HCT116 (cell line): ENCODE results near the gene STK36. TPM values are rescaled to one million over a fixed set of nuclear protein-coding genes. Genes with fewer than 3 reads are reported as not detected.

ENCODE experiments used
- ATAC-seq: fragments of 200-7000 bp; cut with Tn5 transposase; 2 replicates; pipeline ENCODE4 v1.9.1; 2020; ENCODE audit warnings: mild to moderate bottlenecking, moderate library complexity
- BruUV-seq: library from RNA; stranded (reverse); fragments of 400-500 nt; replicated peaks from 2 replicates; lab custom pipeline; 2021; lab: Mats Ljungman, UMichigan
- CTCF ChIA-PET: fragments of 300-600 bp; sonication (Branson Sonifier 250); formaldehyde crosslinking; loops from one replicate; lab custom pipeline; 2021; ENCODE audit warnings: antibody characterized with exemption; lab: Charles Lee
- POLR2A ChIA-PET: fragments of 300-600, 350-600 bp; sonication (Branson Sonifier 250); formaldehyde crosslinking; loops from one replicate; lab custom pipeline; 2021; ENCODE audit warnings: antibody characterized with exemption; lab: Charles Lee
- RAD21 ChIA-PET, 2 experiments: fragments of 300-600 bp; sonication (Branson Sonifier 250); formaldehyde crosslinking; loops; one replicate each; lab custom pipeline; 2023; ENCODE audit warnings: low total read pairs in 2 of 2; ENCODE audit not compliant: uncharacterized antibody in 2 of 2, unreplicated experiment in 2 of 2, low non-redundant PET in 1 of 2; lab: Charles Lee
- DNase-seq: peaks from one replicate; pipeline ENCODE4 v3.0.0-alpha.2; 2010; ENCODE audit warnings: low read depth, low spot score
- H2AFZ ChIP-seq: fragments of 200-600 bp; shearing (Covaris generic), sonication (generic); 2 replicates; pipeline ENCODE4 v1.6.1; 2017; ENCODE audit warnings: low read depth, mixed run types, mixed read lengths, antibody characterized with exemption, low read length; ENCODE audit not compliant: poor library complexity, severe bottlenecking
- H3K27ac ChIP-seq: 2 replicates; pipeline ENCODE4 v1.5.1; 2012; ENCODE audit warnings: low read depth, low read length
- H3K27me3 ChIP-seq: fragments of 200-600 bp; sonication (generic); 2 replicates; pipeline ENCODE4 v1.6.1; 2016; ENCODE audit warnings: mixed run types, low read length, mixed read lengths; ENCODE audit not compliant: insufficient read depth
- H3K36me3 ChIP-seq, 2 experiments: fragments of 200-500 bp in 1 of 2; fragments of 200-600 bp in 1 of 2; sonication (Bioruptor generic) in 1 of 2; sonication (generic) in 1 of 2; 2 replicates each; pipeline versions ENCODE4 v1.5.1 to v1.6.1; 2014 to 2016; ENCODE audit warnings: low read length in 2 of 2, inconsistent platforms in 1 of 2, mixed read lengths in 1 of 2, mixed run types in 1 of 2; ENCODE audit not compliant: insufficient read depth in 2 of 2, control insufficient read depth in 1 of 2
- H3K4me1 ChIP-seq, 2 experiments: fragments of 200-600 bp in 1 of 2; sonication (generic) in 1 of 2; 2 replicates each; pipeline versions ENCODE4 v1.5.1 to v1.6.1; 2012 to 2017; ENCODE audit warnings: low read length in 2 of 2, inconsistent platforms in 1 of 2, mild to moderate bottlenecking in 1 of 2, mixed read lengths in 1 of 2, mixed run types in 1 of 2, moderate library complexity in 1 of 2; ENCODE audit not compliant: insufficient read depth in 2 of 2, control insufficient read depth in 1 of 2
- H3K4me2 ChIP-seq: fragments of 200-600 bp; sonication (generic); 2 replicates; pipeline ENCODE4 v1.6.1; 2017; ENCODE audit warnings: mixed run types, low read length, mixed read lengths
- H3K4me3 ChIP-seq, 2 experiments: fragments of 200-600 bp in 1 of 2; sonication (generic) in 1 of 2; replicated peaks in 1 of 2; 2 replicates each; pipeline ENCODE4 v1.5.1; 2011 to 2016; ENCODE audit warnings: low read length in 2 of 2, control low read depth in 1 of 2, low read depth in 1 of 2, mild to moderate bottlenecking in 1 of 2, mixed read lengths in 1 of 2, mixed run types in 1 of 2
- H3K79me2 ChIP-seq: fragments of 200-600 bp; sonication (generic); 2 replicates; pipeline ENCODE4 v1.6.1; 2017; ENCODE audit warnings: mild to moderate bottlenecking, mixed run types, low read length, moderate library complexity, mixed read lengths; ENCODE audit not compliant: insufficient read depth
- H3K9ac ChIP-seq: fragments of 200-600 bp; sonication (generic); 2 replicates; pipeline ENCODE4 v1.6.1; 2016; ENCODE audit warnings: low read length, mixed read lengths
- H3K9me2 ChIP-seq: fragments of 200-600 bp; sonication (generic), shearing (Covaris generic); 2 replicates; pipeline ENCODE4 v1.6.1; 2017; ENCODE audit warnings: mixed run types, mild to moderate bottlenecking, moderate library complexity; ENCODE audit not compliant: insufficient read depth
- H3K9me3 ChIP-seq, 2 experiments: fragments of 200-500 bp in 1 of 2; fragments of 200-600 bp in 1 of 2; sonication (Bioruptor generic) in 1 of 2; sonication (generic) in 1 of 2; 2 replicates each; pipeline ENCODE4 v1.6.1; 2014 to 2017; ENCODE audit warnings: low read length in 2 of 2, mixed read lengths in 2 of 2, inconsistent platforms in 1 of 2, low read depth in 1 of 2, mild to moderate bottlenecking in 1 of 2, mixed run types in 1 of 2, moderate library complexity in 1 of 2; ENCODE audit not compliant: control insufficient read depth in 1 of 2, insufficient read depth in 1 of 2
- H4K20me1 ChIP-seq: fragments of 200-600 bp; sonication (generic), shearing (Covaris generic); 2 replicates; pipeline ENCODE4 v1.6.1; 2017; ENCODE audit warnings: mixed run types, mild to moderate bottlenecking, moderate library complexity; ENCODE audit not compliant: insufficient read depth
- ATF3 ChIP-seq: IDR thresholded peaks from 2 replicates; pipeline ENCODE4 v1.6.1; 2012
- CBX3 ChIP-seq: IDR thresholded peaks from 2 replicates; pipeline ENCODE4 v1.6.1; 2012; ENCODE audit warnings: low read depth
- CTCF ChIP-seq, 3 experiments: fragments of 200-600 bp in 1 of 3; sonication (generic) in 1 of 3; IDR thresholded peaks in 2 of 3; conservative IDR thresholded peaks in 1 of 3; 2 replicates each; pipeline ENCODE4 v1.5.1; 2012 to 2017; ENCODE audit warnings: low read depth in 2 of 3, low read length in 2 of 3, antibody characterized with exemption in 1 of 3, borderline replicate concordance in 1 of 3, control low read depth in 1 of 3, mild to moderate bottlenecking in 1 of 3, mixed read lengths in 1 of 3, mixed run types in 1 of 3, moderate library complexity in 1 of 3; ENCODE audit not compliant: insufficient read depth in 1 of 3
- EGR1 ChIP-seq: IDR thresholded peaks from 2 replicates; pipeline ENCODE4 v1.6.1; 2012; ENCODE audit warnings: low read depth
- ELF1 ChIP-seq: IDR thresholded peaks from 2 replicates; pipeline ENCODE4 v1.6.1; 2012; ENCODE audit warnings: low read depth, borderline replicate concordance
- EZH2phosphoT487 ChIP-seq: fragments of 200-600 bp; IDR thresholded peaks from 2 replicates; pipeline ENCODE4 v1.6.1; 2018; ENCODE audit warnings: antibody characterized with exemption, borderline replicate concordance
- FOSL1 ChIP-seq: IDR thresholded peaks from 2 replicates; pipeline ENCODE4 v1.6.1; 2012; ENCODE audit warnings: low read depth
- POLR2A ChIP-seq: IDR thresholded peaks from 2 replicates; pipeline ENCODE4 v1.7.0; 2011; ENCODE audit warnings: borderline replicate concordance; ENCODE audit not compliant: insufficient read depth, insufficient read length; ENCODE audit errors: extremely low read depth
- POLR2AphosphoS5 ChIP-seq: IDR thresholded peaks from 2 replicates; pipeline ENCODE4 v1.6.1; 2011; ENCODE audit warnings: mild to moderate bottlenecking, low read depth, low read length, moderate library complexity
- SIN3A ChIP-seq: IDR thresholded peaks from 2 replicates; pipeline ENCODE4 v1.6.1; 2012; ENCODE audit warnings: low read depth
- SP1 ChIP-seq: IDR thresholded peaks from 2 replicates; pipeline ENCODE4 v1.6.1; 2012; ENCODE audit warnings: low read depth
- TCF7L2 ChIP-seq: IDR thresholded peaks from 2 replicates; pipeline ENCODE4 v1.7.0; 2011; ENCODE audit warnings: borderline replicate concordance, inconsistent platforms; ENCODE audit not compliant: insufficient read depth, insufficient read length; ENCODE audit errors: extremely low read depth
- intact Hi-C: fragments of 100-400 bp; cut with micrococcal nuclease; formaldehyde crosslinking; loops from 2 replicates; pipeline ENCODE4 v1.10.0; 2022
- total RNA-seq: library from RNA; stranded (reverse); gene quantifications from one replicate; pipeline ENCODE4 v1.2.1, GENCODE V29; 2021; ENCODE audit not compliant: unreplicated experiment

STK36 gene
- total RNA-seq, 1 experiment from 2014 or later = 45.5 TPM

- BruUV-seq = no TSS peak
- Histone ChIP-seq H4K20me1 (no peaks in the 10 kb centered on the region), H3K27ac (no peak overlapping the region), H3K9me3 (no peaks in the 10 kb centered on the region), H3K27me3 (no peaks in the 10 kb centered on the region), H3K36me3 (peaks cover 45 to 57% of the 10 kb centered on the region in 2 experiments)
- RAD21 ChIA-PET = no interaction called here
- TF ChIP-seq ATF3 (no peak), CTCF (IDR thresholded peaks at IDR 0.05 in 2 of 3, conservative IDR thresholded peaks at IDR 0.05 in 1 of 3; ENCODE audit: borderline replicate concordance in 1 of 3, insufficient read depth in 1 of 3, low read depth in 2 of 3, low read length in 2 of 3) (no peak), SP1 (no peak), FOSL1 (no peak), ELF1 (no peak), EZH2phosphoT487 (no peak), POLR2AphosphoS5 (no peak), EGR1 (no peak)
- TF ChIP-seq, all 23 proteins: peak for 0
- H2AFZ ChIP-seq = no peak overlapping the region
- no peaks in the 10 kb centered on the region for H3K4me1 ChIP-seq
- POLR2A ChIA-PET = no interaction called here
- intact Hi-C loops = no loop called here
- no peak overlapping the region for H3K9ac ChIP-seq
- H3K4me2 ChIP-seq = no peak overlapping the region
- H3K9me2 ChIP-seq = no peaks in the 10 kb centered on the region
- no peak overlapping the region for H3K4me3 ChIP-seq
- CTCF ChIA-PET = no interaction called here
- DNase-seq (no peak), ATAC-seq (no peak)
- peaks cover 15% of the 10 kb centered on the region; the same call in 1 of the 2 replicates for H3K79me2 ChIP-seq
These were observed 29.1 kb upstream of the STK36 start for GRCh38 chr2:218642786-218643185.

- ChIA-PET CTCF (no interaction called here), RAD21 (no interaction called here)
- ATAC-seq = no peak
These were observed 28.1 kb upstream of the STK36 start for GRCh38 chr2:218643751-218644310.

More at GRCh38 chr2:218643751-218644310, 28.1 kb upstream of the STK36 start:
- Histone ChIP-seq H3K27me3 (no peaks in the 10 kb centered on the region), H4K20me1 (no peaks in the 10 kb centered on the region; the same call in 1 of the 2 replicates), H3K9ac (no peak overlapping the region), H3K4me3 (no peak overlapping the region), H3K9me3 (no peaks in the 10 kb centered on the region), H2AFZ (no peak overlapping the region), H3K79me2 (peaks cover 21% of the 10 kb centered on the region; the same call in 1 of the 2 replicates), H3K4me2 (no peak overlapping the region), H3K36me3 (peaks cover 45 to 57% of the 10 kb centered on the region in 2 experiments), H3K4me1 (no peaks in the 10 kb centered on the region), H3K9me2 (no peaks in the 10 kb centered on the region), H3K27ac (no peak overlapping the region)
- DNase-seq = no peak
- POLR2A ChIA-PET = no interaction called here
- no TSS peak for BruUV-seq
- intact Hi-C loops = no loop called here
- TF ChIP-seq CBX3 = no peak
- no peak for TF ChIP-seq FOSL1
- TF ChIP-seq SP1 = no peak
- TF ChIP-seq EGR1 = no peak
- TF ChIP-seq CTCF (IDR thresholded peaks at IDR 0.05 in 2 of 3, conservative IDR thresholded peaks at IDR 0.05 in 1 of 3; ENCODE audit: borderline replicate concordance in 1 of 3, insufficient read depth in 1 of 3, low read depth in 2 of 3, low read length in 2 of 3) = no peak
- TF ChIP-seq POLR2A = no peak
- no peak for TF ChIP-seq TCF7L2
- no peak for TF ChIP-seq SIN3A
